ENCODE data around the gene SUPT3H.
A peak's percentile ranks its signal among the peaks of the same experiment; 100 is the strongest.

SUPT3H gene

DNA sequence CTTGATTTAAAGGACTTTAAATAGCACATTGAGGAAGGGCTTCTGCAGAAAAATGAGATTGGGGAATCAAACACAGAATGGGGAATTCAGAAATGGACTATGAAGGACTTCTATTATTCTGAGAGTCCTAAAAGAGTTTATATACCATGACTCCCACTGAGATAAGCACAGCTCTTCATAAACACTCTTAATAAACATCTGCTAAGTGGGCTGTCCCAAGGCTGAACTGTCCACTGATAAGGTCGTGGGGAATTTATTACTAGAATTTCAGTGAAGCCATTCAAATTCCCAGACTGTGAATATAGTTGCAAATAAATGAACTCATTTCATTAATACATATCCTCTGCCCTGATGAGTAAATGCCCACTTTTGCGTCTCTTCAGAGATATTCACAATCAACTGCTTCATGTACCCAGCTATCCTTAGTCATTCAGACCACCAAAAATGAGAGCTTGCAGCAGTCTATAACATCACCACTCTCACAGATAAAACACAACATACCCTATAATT lies 517.8 kb downstream of the SUPT3H start:
- TF ChIP-seq, protein P1, sequence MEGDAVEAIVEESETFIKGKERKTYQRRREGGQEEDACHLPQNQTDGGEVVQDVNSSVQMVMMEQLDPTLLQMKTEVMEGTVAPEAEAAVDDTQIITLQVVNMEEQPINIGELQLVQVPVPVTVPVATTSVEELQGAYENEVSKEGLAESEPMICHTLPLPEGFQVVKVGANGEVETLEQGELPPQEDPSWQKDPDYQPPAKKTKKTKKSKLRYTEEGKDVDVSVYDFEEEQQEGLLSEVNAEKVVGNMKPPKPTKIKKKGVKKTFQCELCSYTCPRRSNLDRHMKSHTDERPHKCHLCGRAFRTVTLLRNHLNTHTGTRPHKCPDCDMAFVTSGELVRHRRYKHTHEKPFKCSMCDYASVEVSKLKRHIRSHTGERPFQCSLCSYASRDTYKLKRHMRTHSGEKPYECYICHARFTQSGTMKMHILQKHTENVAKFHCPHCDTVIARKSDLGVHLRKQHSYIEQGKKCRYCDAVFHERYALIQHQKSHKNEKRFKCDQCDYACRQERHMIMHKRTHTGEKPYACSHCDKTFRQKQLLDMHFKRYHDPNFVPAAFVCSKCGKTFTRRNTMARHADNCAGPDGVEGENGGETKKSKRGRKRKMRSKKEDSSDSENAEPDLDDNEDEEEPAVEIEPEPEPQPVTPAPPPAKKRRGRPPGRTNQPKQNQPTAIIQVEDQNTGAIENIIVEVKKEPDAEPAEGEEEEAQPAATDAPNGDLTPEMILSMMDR (conservative IDR thresholded peaks at IDR 0.05), result no peak
- peak overlapping the region; percentile 38; the same call in 1 of the 2 replicates for H3K27ac ChIP-seq

DNA sequence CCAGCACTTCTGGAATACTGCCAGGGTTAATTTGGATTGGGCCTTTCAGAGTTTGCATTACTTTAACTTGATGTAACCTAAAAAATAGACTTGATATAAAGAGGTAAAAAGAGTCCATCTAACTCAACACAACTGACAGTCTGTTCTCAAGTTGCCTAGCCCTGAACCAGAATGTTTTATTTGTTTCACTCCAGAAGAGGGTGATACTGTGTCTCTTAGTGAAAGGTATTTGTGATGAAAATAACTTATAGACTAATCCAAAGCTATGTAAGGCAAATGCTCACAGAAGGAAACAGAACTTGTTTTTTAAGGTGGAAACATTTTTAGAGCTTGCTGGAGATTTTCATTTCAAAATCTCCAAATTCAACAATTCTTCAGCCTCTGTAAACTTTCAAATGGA lies 518.7 kb downstream of the SUPT3H start:
- peak overlapping the region; percentile 38 for H3K27ac ChIP-seq
- TF ChIP-seq, protein P1 (conservative IDR thresholded peaks at IDR 0.05), result no peak

DNA sequence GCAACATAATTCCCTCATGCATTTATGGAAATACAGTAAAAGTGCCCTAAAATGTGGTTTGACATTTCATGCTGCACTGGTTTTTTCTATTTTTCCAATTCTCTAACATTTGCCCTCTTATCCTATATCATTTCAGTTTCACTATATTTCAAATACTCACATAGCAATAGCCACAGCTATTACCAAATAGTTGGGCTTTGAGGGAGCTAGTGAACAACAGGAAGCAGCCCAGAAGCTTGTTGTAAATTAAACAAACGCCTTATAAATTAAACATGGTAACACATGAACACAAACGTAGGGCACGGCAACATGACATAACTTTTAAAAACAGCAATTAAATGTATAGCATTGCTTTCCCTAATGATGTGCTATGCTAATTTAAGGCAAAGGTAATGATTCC lies 521.3 kb downstream of the SUPT3H start:
- TF ChIP-seq, protein P1 (conservative IDR thresholded peaks at IDR 0.05), result no peak
- peak overlapping the region; percentile 31 for H3K27ac ChIP-seq

DNA sequence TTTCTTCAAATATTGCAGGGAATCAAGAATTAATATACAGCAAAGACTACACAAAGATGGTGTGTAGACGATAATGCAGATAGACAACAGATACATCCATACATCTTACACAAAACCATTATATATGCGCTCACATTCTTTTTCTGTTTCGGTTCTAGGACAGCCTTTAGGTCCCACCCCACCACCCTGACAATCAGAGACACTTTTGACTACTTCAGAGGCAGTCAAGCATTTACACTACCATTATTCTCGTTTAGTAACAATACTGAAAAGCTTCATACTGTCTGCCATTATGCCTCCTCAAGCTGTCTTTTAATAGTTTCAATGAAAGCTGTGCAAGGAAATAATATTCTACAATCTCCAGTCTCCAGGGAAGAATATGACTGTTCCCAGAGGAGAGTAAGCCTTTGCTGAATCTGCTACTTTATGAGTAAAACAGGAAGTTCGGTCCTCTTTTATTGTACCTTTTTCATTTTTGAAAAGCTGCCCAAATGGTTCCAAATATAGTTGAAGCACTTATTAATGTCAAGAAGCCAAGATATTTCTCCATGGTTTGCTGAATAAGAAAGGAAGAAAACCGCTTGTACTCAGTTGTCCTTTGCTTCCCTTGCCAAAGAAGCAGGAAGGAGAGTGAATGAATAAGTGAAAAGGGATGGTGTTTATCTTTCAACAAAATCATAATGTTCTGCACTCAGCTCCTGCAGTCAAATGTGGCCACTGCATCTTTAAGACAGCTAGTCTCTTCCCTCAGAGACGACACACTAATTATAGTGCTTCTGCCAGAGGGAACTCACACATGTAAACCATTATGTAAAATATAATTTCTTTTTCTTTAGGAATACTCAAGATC lies 521.9 kb downstream of the SUPT3H start:
- H3K27ac ChIP-seq, result peak overlapping the region; percentile 31
- TF ChIP-seq, protein P1 (conservative IDR thresholded peaks at IDR 0.05), result no peak

DNA sequence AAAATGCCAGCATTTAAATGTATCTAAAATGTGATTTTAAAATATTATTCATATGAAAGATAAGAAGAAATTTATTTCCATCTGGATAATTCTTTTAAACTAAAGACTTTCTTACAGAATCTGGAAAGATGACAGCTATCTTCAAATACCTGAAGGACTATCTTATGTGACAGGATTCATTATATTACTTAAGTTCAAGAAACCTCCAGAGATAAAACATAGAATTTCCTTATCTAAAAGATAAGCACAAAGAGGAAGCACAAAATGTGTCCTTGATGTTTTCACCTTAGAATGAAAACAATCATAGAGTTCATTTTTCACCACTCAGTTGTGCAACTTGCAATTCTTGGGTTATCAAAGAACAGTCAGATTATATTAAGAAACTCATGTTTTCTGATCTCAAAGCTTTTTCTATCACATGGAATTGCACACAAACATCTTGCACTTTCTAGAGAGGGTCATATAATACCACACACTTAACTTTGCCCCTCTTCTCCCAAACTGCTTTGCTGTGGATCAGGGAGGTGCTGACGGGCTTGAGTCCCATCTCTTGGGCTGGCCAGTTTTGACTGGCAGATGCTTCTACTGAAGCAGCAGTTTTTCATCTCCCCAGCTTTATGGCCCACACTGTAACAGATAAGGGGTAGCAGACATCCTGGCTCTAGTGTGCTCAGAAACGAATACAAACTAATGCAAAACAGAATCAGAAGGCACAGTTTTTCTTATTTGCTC lies 522.9 kb downstream of the SUPT3H start:
- H3K27ac ChIP-seq, result peak overlapping the region; percentile 31; the same call in 1 of the 2 replicates
- TF ChIP-seq, protein P1 (conservative IDR thresholded peaks at IDR 0.05), result no peak

DNA sequence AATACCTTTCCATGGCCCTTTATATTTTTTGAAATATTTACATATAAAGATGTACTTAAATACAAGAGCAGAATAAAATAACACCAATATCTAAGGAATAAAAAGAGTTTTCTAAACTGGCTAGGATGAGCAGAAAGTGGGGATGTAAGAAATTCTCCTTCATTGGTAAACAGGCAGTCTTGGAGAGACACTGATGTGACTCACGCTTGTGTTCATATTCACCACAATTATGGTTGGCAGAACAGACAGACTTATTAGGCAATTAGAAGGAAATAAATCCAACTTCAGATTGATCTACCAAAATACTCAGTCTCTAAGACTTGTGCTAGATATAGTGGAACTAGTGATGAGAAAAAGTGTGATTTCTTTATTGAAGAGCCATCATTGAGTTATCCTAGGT lies 526.6 kb downstream of the SUPT3H start:
- no peak overlapping the region for H3K27ac ChIP-seq
- TF ChIP-seq, protein P1 (conservative IDR thresholded peaks at IDR 0.05), result no peak

DNA sequence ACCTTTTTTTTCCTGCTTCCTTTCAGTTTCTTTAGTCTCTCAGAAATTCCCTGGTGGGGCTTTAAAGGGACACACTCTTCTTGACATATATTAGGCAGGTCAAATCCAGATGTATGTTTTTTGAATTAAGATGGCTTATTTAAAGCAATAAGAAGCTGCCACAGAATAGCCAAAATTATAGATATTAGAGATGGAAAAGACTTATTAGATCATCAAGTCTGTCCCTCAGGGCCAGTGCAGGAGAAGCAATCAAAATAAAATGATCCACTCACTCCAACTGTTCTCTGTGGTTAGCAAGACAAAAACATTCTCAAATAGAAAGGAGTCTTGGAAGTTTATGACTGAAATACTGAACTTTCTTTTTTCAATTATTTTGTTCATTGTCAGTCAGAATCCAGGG lies 527.4 kb downstream of the SUPT3H start:
- no peak overlapping the region for H3K27ac ChIP-seq

More for the DNA sequence above, 527.4 kb downstream of the SUPT3H start:
- TF ChIP-seq, protein P1 (conservative IDR thresholded peaks at IDR 0.05), result no peak

All from VCaP (cell line).